ENCODE measurements around the gene BPIFB6.

DNA sequence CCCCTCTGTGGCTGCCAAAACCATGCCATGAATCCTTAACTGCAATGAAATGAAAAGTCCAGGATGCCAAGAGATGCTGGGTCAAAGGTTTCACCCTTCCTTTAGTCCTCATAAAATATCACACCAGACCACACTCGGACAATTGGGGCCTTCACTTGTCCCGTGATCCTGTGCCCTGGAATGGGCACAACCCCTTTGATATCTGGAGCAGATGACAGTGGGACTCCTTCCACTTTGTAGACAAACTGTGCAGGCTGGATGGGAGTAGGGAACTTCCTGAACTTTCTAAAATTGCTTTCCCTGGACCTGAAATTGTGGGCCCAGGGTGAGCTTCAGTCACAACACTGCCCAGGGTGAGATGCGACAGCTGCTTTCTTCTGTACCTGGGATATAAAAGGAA is 9.6 kb upstream of the BPIFB6 start:
- TF ChIP-seq, protein P1, sequence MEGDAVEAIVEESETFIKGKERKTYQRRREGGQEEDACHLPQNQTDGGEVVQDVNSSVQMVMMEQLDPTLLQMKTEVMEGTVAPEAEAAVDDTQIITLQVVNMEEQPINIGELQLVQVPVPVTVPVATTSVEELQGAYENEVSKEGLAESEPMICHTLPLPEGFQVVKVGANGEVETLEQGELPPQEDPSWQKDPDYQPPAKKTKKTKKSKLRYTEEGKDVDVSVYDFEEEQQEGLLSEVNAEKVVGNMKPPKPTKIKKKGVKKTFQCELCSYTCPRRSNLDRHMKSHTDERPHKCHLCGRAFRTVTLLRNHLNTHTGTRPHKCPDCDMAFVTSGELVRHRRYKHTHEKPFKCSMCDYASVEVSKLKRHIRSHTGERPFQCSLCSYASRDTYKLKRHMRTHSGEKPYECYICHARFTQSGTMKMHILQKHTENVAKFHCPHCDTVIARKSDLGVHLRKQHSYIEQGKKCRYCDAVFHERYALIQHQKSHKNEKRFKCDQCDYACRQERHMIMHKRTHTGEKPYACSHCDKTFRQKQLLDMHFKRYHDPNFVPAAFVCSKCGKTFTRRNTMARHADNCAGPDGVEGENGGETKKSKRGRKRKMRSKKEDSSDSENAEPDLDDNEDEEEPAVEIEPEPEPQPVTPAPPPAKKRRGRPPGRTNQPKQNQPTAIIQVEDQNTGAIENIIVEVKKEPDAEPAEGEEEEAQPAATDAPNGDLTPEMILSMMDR (IDR thresholded peaks at IDR 0.05) = no peak
- no peak for TF ChIP-seq POLR2AphosphoS5 (IDR thresholded peaks at IDR 0.05; ENCODE audit: low read depth, low read length)
- TF ChIP-seq, protein P2, sequence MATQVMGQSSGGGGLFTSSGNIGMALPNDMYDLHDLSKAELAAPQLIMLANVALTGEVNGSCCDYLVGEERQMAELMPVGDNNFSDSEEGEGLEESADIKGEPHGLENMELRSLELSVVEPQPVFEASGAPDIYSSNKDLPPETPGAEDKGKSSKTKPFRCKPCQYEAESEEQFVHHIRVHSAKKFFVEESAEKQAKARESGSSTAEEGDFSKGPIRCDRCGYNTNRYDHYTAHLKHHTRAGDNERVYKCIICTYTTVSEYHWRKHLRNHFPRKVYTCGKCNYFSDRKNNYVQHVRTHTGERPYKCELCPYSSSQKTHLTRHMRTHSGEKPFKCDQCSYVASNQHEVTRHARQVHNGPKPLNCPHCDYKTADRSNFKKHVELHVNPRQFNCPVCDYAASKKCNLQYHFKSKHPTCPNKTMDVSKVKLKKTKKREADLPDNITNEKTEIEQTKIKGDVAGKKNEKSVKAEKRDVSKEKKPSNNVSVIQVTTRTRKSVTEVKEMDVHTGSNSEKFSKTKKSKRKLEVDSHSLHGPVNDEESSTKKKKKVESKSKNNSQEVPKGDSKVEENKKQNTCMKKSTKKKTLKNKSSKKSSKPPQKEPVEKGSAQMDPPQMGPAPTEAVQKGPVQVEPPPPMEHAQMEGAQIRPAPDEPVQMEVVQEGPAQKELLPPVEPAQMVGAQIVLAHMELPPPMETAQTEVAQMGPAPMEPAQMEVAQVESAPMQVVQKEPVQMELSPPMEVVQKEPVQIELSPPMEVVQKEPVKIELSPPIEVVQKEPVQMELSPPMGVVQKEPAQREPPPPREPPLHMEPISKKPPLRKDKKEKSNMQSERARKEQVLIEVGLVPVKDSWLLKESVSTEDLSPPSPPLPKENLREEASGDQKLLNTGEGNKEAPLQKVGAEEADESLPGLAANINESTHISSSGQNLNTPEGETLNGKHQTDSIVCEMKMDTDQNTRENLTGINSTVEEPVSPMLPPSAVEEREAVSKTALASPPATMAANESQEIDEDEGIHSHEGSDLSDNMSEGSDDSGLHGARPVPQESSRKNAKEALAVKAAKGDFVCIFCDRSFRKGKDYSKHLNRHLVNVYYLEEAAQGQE (IDR thresholded peaks at IDR 0.05; ENCODE audit: insufficient read depth in 1 of 2, low read depth in 2 of 2, low read length in 1 of 2) = no peak
- no peak for TF ChIP-seq TCF7L2 (IDR thresholded peaks at IDR 0.05; ENCODE audit: low read depth, low read length)
- no peak for TF ChIP-seq SIN3A (IDR thresholded peaks at IDR 0.05; ENCODE audit: borderline replicate concordance, insufficient read depth, low read depth, low read length)

Data from Panc1 (cell line).